SK-N-SH (cell line): Measurements from ENCODE around the gene CALU. TPM values are rescaled to one million over a fixed set of nuclear protein-coding genes. Genes with fewer than 3 reads are reported as not detected.

ENCODE experiments used
- CTCF ChIA-PET: fragments of 300-600, 350-600 bp; formaldehyde crosslinking; extraction: SDS; loops from one replicate; lab custom pipeline; 2021; lab: Yijun Ruan, JAX
- POLR2A ChIA-PET: fragments of 350-600 bp; sonication (Branson Sonifier 250); formaldehyde crosslinking; extraction: SDS; loops from one replicate; lab custom pipeline; 2020; ENCODE audit warnings: antibody characterized with exemption, inconsistent platforms; lab: Yijun Ruan, JAX
- DNase-seq: peaks from one replicate; pipeline ENCODE4 v3.0.0; 2012
- H2AFZ ChIP-seq: fragments of 200-600 bp; sonication (generic); 2 replicates; pipeline ENCODE4 v1.8.1; 2016; ENCODE audit warnings: antibody characterized with exemption, mild to moderate bottlenecking, low read depth
- H3F3A ChIP-seq: fragments of 200-600 bp; sonication (generic); replicated peaks from 2 replicates; pipeline ENCODE3; 2016; ENCODE audit warnings: antibody characterized with exemption, mild to moderate bottlenecking; ENCODE audit not compliant: insufficient read depth
- H3K27ac ChIP-seq, 2 experiments: fragments of 200-500 bp in 1 of 2; fragments of 200-600 bp in 1 of 2; sonication (Bioruptor generic) in 1 of 2; sonication (generic), shearing (Covaris generic) in 1 of 2; 2 replicates each; pipeline versions ENCODE4 v1.5.1 to v1.6.1; 2014 to 2016; ENCODE audit warnings: low read depth in 2 of 2, inconsistent platforms in 1 of 2, low read length in 1 of 2, mild to moderate bottlenecking in 1 of 2, mixed read lengths in 1 of 2
- H3K27me3 ChIP-seq: fragments of 200-600 bp; sonication (generic), shearing (Covaris generic); 2 replicates; pipeline ENCODE4 v1.6.1; 2016; ENCODE audit warnings: mixed run types; ENCODE audit not compliant: insufficient read depth
- H3K36me3 ChIP-seq, 2 experiments: fragments of 200-500 bp in 1 of 2; fragments of 200-600 bp in 1 of 2; sonication (Bioruptor generic) in 1 of 2; sonication (generic) in 1 of 2; replicated peaks in 1 of 2; 2 replicates each; pipeline versions ENCODE3 to v1.5.1; 2014 to 2016; ENCODE audit warnings: low read length in 1 of 2, mild to moderate bottlenecking in 1 of 2; ENCODE audit not compliant: insufficient read depth in 2 of 2, control insufficient read depth in 1 of 2
- H3K4me1 ChIP-seq, 2 experiments: fragments of 200-500 bp in 1 of 2; fragments of 200-600 bp in 1 of 2; sonication (Bioruptor generic) in 1 of 2; sonication (generic), shearing (Covaris generic) in 1 of 2; 2 replicates each; pipeline versions ENCODE4 v1.5.1 to v1.6.1; 2014 to 2016; ENCODE audit warnings: low read depth in 1 of 2, low read length in 1 of 2, mixed run types in 1 of 2; ENCODE audit not compliant: insufficient read depth in 2 of 2, control insufficient read depth in 1 of 2
- H3K4me2 ChIP-seq: fragments of 200-600 bp; sonication (generic), shearing (Covaris generic); 2 replicates; pipeline ENCODE4 v1.6.1; 2017; ENCODE audit warnings: mixed run types
- H3K4me3 ChIP-seq, 2 experiments: fragments of 200-500 bp in 1 of 2; fragments of 200-600 bp in 1 of 2; sonication (Bioruptor generic) in 1 of 2; sonication (generic), shearing (Covaris generic) in 1 of 2; 2 replicates each; pipeline versions ENCODE4 v1.5.1 to v1.8.1; 2014 to 2016; ENCODE audit warnings: low read depth in 2 of 2, inconsistent platforms in 1 of 2, low read length in 1 of 2, mild to moderate bottlenecking in 1 of 2, mixed read lengths in 1 of 2, moderate library complexity in 1 of 2
- H3K79me2 ChIP-seq: fragments of 200-600 bp; sonication (generic); 2 replicates; pipeline ENCODE4 v1.8.1; 2017; ENCODE audit warnings: mild to moderate bottlenecking; ENCODE audit not compliant: insufficient read depth
- H3K9ac ChIP-seq: fragments of 200-600 bp; sonication (generic); 2 replicates; pipeline ENCODE4 v1.6.1; 2017; ENCODE audit warnings: mixed run types
- H3K9me2 ChIP-seq: fragments of 200-600 bp; sonication (generic); 2 replicates; pipeline ENCODE4 v1.6.1; 2017; ENCODE audit warnings: mixed run types
- H3K9me3 ChIP-seq: fragments of 200-600 bp; sonication (generic); 2 replicates; pipeline ENCODE4 v1.6.1; 2017; ENCODE audit warnings: mixed run types, mild to moderate bottlenecking, moderate library complexity
- H4K20me1 ChIP-seq: fragments of 200-600 bp; sonication (generic); 2 replicates; pipeline ENCODE4 v1.6.1; 2017; ENCODE audit warnings: mild to moderate bottlenecking, mixed run types; ENCODE audit not compliant: insufficient read depth
- ELF1 ChIP-seq: IDR thresholded peaks from 2 replicates; pipeline ENCODE4 v1.4.0; 2012
- FOSL2 ChIP-seq: IDR thresholded peaks from 2 replicates; pipeline ENCODE4 v1.4.0; 2012; ENCODE audit warnings: low read depth, mild to moderate bottlenecking, moderate library complexity, borderline replicate concordance
- FOXJ3 ChIP-seq: sonication (generic); formaldehyde crosslinking; IDR thresholded peaks from 2 replicates; pipeline ENCODE4 v1.5.1; 2020; ENCODE audit warnings: mild to moderate bottlenecking, missing genetic modification reagents
- FOXM1 ChIP-seq: IDR thresholded peaks from 2 replicates; pipeline ENCODE4 v1.4.0; 2012; ENCODE audit warnings: low read depth, mild to moderate bottlenecking
- GABPA ChIP-seq: IDR thresholded peaks from 2 replicates; pipeline ENCODE4 v1.4.0; 2012; ENCODE audit warnings: low read depth, mild to moderate bottlenecking
- GATA2 ChIP-seq: sonication (generic); formaldehyde crosslinking; IDR thresholded peaks from 2 replicates; pipeline ENCODE4 v1.5.0; 2020; ENCODE audit warnings: mild to moderate bottlenecking, missing genetic modification reagents
- JUND ChIP-seq: IDR thresholded peaks from 2 replicates; pipeline ENCODE4 v1.4.0; 2012
- MEF2A ChIP-seq: IDR thresholded peaks from 2 replicates; pipeline ENCODE4 v1.4.0; 2012; ENCODE audit warnings: low read depth, borderline replicate concordance
- NRF1 ChIP-seq: IDR thresholded peaks from 2 replicates; pipeline ENCODE4 v1.6.1; 2012; ENCODE audit warnings: low read depth, mild to moderate bottlenecking, low read length
- PBX3 ChIP-seq: IDR thresholded peaks from 2 replicates; pipeline ENCODE4; 2012
- POLR2AphosphoS5 ChIP-seq: IDR thresholded peaks from 2 replicates; pipeline ENCODE4 v1.6.1; 2012; ENCODE audit warnings: low read depth, low read length
- RAD21 ChIP-seq: IDR thresholded peaks from 2 replicates; pipeline ENCODE4 v1.6.1; 2012; ENCODE audit warnings: mild to moderate bottlenecking, low read length
- RXRA ChIP-seq: IDR thresholded peaks from 2 replicates; pipeline ENCODE4 v1.4.0; 2012; ENCODE audit warnings: low read depth, mild to moderate bottlenecking, borderline replicate concordance
- SMC3 ChIP-seq: IDR thresholded peaks from 2 replicates; pipeline ENCODE4 v1.6.1; 2012; ENCODE audit warnings: low read depth, low read length, improper control_type of control experiment
- TCF12 ChIP-seq: IDR thresholded peaks from 2 replicates; pipeline ENCODE4 v1.4.0; 2012
- TEAD4 ChIP-seq: IDR thresholded peaks from 2 replicates; pipeline ENCODE4 v1.4.0; 2012; ENCODE audit warnings: mild to moderate bottlenecking, borderline replicate concordance; ENCODE audit not compliant: insufficient read depth
- YY1 ChIP-seq: IDR thresholded peaks from 2 replicates; pipeline ENCODE4 v1.4.0; 2012; ENCODE audit warnings: low read depth, mild to moderate bottlenecking
- ZBTB33 ChIP-seq: IDR thresholded peaks from 2 replicates; pipeline ENCODE4 v1.4.0; 2012; ENCODE audit warnings: low read depth, borderline replicate concordance
- WGBS: methylation state at CpG from one replicate; pipeline ENCODE4 v1.1.6; 2017; ENCODE audit warnings: low lambda C conversion rate; 5-methylcytosine and 5-hydroxymethylcytosine counted together
- polyA plus RNA-seq, 3 experiments: library from polyadenylated mRNA; depleted of rRNA; stranded (reverse); fragments of >200 nt; gene quantifications; 2 replicates each; pipeline ENCODE4 v1.2.3, GENCODE V29; 2012
- TF ChIP-seq, protein P1 (sequence below): fragments of 150-350 bp; IDR thresholded peaks from 2 replicates; pipeline ENCODE4 v1.6.1; 2016; ENCODE audit warnings: mild to moderate bottlenecking, low read depth, low read length

The CALU gene
- polyA plus RNA-seq, 1 of the 3 experiments (the other 2 are of a cell fraction) = 195 TPM

GRCh38 chr7:128708235-128708634, 30.9 kb upstream of the CALU start:
- ChIA-PET POLR2A (interaction anchor here (0.7 kb wide), 1 partner anchor 9 kb away, joined by 4 read pairs; no protein-coding TSS in a partner anchor), CTCF (interaction anchor here (2.5 kb wide), 1 partner anchor 10 kb away, joined by 15 read pairs; no protein-coding TSS in a partner anchor)
- H3K9me3 ChIP-seq = no peaks in the 10 kb centered on the region
- H2AFZ ChIP-seq = no peak overlapping the region
- H3K9me2 ChIP-seq = no peaks in the 10 kb centered on the region
- no peaks in the 10 kb centered on the region for H3K36me3 ChIP-seq
- H3K4me2 ChIP-seq = no peak overlapping the region
- no peaks in the 10 kb centered on the region for H3K4me1 ChIP-seq
- H3K9ac ChIP-seq = no peak overlapping the region
- TF ChIP-seq NRF1 (no peak), FOXM1 (no peak), FOXJ3 (CRISPR knock-in tag) (no peak), RXRA (no peak), TEAD4 (no peak), SMC3 (no peak), MEF2A (no peak), GABPA (no peak), GATA2 (CRISPR knock-in tag) (no peak), PBX3 (no peak), POLR2AphosphoS5 (no peak), YY1 (no peak), JUND (no peak), TCF12 (no peak), RAD21 (no peak), ZBTB33 (no peak), FOSL2 (no peak), ELF1 (no peak)
- TF ChIP-seq, protein P1, sequence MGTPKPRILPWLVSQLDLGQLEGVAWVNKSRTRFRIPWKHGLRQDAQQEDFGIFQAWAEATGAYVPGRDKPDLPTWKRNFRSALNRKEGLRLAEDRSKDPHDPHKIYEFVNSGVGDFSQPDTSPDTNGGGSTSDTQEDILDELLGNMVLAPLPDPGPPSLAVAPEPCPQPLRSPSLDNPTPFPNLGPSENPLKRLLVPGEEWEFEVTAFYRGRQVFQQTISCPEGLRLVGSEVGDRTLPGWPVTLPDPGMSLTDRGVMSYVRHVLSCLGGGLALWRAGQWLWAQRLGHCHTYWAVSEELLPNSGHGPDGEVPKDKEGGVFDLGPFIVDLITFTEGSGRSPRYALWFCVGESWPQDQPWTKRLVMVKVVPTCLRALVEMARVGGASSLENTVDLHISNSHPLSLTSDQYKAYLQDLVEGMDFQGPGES = no peak
- H4K20me1 ChIP-seq = no peaks in the 10 kb centered on the region
- no peaks in the 10 kb centered on the region for H3K79me2 ChIP-seq
- no peak for DNase-seq
- no peak overlapping the region for H3K4me3 ChIP-seq
- H3K27me3 ChIP-seq = no peaks in the 10 kb centered on the region
- WGBS = 85% methylated on average over 3 of the region's 3 CpGs
- peaks cover 4% of the 10 kb centered on the region for H3F3A ChIP-seq
- no peak overlapping the region for H3K27ac ChIP-seq
